GM19043 (cell line): ENCODE results near the gene TMEM121.

Experiments used
- ATAC-seq: cut with Tn5 transposase; IDR thresholded peaks from one replicate; pipeline ENCODE4 v1.9.1; 2021; ENCODE audit warnings: low read depth; ENCODE audit not compliant: unreplicated experiment

Gene TMEM121

DNA sequence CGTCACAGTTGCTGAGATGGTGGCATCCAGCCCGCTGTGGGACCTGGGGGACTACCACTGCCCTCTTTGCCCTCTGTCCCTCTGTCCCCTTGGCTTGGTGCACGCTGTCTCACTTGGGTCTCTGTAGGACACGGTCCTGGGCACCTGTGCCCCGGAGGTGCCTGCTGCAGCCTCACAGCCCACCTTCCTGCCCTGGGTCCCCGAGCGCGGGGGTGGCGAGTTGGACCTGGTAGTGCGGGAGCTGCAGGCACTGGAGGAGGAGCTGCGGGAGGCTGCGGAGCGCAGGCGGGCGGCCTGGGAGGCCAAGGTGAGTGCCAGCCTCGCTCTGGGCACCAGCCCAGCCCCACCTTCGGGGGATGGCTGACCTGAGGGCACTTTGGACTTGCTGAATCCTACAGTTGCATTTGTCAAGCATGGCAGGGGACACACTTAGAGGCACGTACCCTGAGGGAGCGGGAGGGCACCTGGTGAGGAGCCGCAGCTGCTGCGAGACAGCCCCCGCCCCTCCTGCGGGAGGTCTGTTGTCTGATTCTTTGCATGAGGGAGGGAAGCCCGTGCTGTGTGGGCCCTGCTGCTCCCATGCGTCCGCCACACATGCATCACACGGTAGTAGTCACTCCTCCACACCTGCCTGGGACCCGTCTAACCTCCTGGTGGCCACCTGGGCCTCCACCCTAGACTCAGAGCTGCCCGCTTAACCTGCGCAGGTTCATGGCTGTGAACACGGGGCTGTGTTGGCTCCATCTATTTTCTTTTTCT lies 28.5 kb upstream of the TMEM121 start:
- no peak for ATAC-seq

- no peak for ATAC-seq
These were observed 27.7 kb upstream of the TMEM121 start for GRCh38 chr14:105498430-105499255.

DNA sequence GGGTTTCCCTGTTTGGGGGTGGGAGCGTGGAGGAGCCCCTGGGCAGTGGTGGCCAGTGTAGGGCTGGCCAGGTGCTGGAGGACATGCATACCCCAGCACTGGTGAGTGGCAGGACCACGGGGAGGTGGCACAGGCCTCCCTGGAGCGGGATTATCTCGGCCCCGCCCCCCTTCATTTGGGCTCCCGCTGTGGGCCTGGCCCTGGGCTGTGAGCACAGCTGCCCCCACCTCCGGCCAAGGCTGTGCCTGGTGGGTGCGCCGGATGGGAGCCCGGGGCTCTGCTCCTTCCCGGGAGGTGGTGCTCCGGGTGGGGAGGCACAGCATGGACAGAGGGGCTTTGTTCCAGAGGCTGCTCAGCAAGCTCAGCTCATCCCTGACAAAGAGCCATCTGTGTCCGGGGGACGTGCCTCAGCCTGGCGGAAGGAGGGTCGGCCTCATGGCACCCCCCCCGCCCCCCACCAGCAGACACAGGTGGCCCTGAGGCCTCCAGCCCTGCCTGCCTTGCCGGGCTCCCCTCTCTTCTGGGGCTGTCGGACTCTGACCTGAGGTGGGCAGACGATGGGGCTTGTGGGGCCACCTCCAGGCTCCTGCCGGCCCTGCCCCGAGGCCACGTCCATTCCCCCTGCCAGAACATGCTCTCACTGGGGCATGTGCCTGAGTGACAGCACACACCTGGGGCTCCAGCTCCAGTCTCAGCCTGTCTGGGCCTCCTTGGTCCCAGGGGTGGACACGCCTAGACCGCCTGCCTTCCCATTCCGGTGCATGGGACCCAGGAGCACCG lies 26.9 kb upstream of the TMEM121 start:
- no peak for ATAC-seq

DNA sequence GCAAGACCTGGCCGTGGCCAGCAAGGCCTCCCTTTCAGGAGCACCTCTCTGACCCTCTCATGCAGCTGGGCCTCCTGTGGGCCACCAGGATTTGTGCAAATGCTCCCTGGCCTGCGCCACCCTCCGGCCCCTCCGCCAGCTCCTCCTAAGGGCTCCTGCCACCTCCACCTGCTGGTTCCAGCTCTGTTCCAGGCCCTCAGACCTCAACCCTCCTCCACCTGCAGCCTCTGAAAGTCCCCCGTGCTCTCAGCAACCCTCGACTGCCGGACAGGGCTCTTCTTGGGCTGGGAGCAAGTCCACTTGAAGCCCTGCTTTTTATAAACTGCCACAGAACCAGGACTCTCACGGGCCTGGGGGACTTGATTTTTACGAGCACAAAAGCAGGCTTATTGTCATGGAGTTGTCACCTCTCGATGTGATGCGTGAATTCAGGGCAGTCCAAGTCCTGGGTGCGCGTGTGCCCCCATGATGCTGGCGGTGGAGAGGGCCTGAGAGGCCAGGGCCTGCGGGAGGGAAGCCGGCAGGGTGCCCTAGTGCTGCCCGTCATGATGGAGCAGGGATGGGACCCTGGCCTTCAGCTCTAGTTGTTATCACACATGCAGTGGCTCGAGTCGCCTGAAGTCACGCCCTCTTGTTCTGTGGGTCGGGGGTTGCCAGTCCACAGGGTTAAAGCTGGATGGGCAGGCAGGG lies 26.2 kb upstream of the TMEM121 start:
- ATAC-seq, result no peak

DNA sequence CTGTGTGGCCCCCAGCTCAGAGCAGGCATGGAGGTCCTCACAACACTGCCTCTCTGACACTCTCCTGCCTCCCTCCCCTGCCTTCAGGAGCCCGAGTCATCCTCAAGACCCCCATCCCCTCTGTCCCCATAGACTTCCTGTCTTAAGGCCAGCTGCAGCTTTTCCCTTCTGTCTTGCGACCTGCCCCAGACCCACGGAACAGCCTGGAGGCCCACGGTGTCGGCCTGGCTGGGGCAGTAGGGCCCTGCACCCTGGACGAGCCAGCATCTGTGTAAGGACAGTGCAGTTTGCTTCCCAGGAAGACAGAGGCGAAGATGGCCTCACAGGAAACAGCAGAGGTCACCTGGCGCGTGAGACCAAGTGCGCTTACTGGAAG lies 25.7 kb upstream of the TMEM121 start:
- ATAC-seq, result no peak

DNA sequence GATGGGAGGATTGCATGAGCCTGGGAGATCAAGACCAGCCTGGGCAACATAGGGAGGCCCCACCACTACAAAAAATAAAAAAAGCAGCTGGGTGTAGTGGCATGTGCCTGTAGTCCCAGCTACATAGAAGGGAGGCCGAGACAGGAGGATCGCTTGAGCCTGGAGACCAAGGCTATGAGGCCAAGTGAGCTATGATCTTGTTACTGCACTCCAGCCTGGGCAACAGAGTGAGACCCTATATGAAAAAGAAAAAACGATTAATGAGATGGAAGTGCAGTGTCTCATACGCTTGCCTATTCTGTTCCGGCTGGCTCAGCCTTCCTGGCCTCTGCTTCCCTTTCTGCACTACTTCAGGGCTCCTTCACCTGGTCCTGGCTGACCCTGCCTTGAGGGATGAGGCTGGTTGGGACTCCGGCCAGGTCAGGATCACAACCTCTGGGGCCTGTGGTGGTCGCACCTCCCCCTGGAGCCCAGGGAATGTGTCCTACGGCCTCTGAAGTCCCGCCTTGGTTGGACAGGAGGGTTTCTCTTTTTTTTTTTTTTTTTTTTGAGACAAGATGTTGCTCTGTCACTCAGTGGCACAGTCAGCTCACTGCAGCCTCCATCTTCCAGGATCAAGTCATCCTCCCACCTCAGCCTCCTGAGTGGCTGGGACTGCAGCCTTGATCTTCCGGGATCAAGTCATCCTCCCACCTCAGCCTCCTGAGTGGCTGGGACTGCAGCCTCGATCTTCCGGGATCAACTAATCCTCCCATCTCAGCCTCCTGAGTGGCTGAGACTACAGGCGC lies 24.7 kb upstream of the TMEM121 start:
- ATAC-seq, result no peak

DNA sequence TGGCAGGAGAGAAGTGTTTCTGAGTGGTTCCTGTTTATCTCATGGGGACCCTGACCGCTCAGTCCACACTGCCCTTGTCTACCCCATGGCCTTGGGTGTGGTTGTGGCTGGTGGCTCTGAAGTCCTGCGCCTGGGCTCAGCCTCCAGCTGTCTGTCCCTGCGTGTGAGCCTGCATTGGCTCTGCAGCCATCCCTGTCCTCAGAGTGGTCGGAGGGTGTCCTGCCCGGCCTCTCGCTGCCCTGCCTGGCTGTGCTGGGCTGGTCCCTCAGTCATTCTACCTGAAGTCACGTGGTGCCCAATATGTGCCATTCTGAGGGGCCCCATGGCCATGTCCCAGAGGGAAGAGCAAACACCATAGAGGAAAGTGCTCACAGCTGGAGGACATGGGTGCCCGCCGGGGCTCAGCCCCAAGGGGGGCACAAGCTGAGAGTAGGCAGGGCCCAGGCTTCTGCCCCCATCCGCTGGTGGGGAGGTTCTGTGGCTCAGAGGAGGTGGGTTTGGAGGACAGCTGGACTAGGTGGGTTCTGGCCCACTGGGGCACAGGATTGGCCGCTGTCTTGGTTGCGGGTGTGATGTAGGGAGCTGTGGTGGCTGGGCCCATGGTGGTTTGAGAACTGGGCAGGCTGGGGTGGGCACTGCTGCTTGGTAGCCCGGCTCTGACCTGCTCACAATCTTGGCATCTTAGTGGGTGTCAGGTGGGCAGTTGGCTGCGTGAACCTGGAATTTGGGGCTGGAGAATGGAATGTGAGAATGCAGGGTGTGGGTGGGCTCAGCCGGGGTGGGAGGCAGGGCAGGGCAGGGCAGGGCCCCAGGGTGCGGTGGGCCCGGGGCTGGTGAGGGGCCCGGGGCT lies 23.7 kb upstream of the TMEM121 start:
- ATAC-seq, result no peak

- no peak for ATAC-seq
These were observed 23.1 kb upstream of the TMEM121 start for GRCh38 chr14:105503296-105503640.

DNA sequence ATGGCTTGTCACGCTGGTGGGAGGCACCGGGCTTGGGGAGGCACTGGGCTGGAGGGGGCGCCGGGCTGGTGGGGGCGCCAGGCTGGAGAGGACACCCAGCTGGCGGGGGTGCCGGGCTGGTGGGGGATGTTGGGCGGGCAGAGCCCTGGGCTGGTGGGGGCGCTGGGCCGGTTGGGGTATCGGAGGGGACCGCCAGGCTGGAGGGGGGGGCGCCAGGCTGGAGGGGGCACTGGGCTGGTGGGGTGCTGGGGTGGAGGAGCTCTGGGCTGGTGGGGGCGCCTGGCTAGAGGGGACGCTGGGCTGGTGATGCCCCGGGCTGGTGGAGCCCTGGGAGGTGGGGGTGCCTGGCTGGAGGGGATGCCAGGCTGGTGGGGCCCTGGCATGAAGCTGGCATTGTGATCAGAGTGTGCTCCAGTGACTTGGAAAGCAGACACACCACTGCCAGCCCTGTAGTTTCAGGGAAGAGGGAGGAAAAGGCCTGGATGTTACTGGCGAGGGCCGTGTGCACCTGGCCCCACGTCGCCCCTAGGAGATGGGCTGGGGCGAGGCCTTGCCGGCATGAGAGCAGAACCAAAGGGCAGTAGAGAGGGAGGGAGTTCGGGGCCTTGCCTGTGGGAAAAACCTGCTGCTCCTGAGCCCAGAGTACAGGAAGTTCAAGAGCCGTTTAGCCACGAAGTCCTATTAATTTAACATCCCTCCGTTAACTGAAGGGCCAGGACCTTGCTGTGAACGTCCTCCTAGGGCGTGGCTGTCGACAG lies 22.3 kb upstream of the TMEM121 start:
- no peak for ATAC-seq

GRCh38 chr14:105505101-105505500 lies 21.3 kb upstream of the TMEM121 start:
- no peak for ATAC-seq

DNA sequence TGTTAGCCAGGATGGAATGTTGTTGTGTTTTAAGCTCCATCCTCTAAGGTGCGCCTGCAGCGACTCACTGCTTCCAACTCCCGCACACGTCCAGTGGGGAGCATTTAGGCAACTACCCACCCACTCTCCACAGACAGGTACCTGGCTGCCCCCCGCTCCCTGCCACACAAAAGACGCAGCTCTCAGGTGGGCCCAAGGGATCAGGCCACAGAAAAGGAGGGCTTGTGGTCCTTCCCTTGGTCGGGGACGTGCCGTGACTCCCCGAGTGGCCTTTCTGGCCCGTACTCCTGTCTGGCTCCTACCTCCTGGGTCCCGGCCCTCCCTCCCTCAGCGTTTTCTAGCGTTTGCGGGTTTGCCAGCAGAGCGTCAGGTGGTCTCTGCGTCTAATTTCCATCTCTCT lies 19.1 kb upstream of the TMEM121 start:
- ATAC-seq, result no peak

GRCh38 chr14:105508069-105508468 lies 18.3 kb upstream of the TMEM121 start:
- ATAC-seq, result no peak

GRCh38 chr14:105508601-105509000 lies 17.8 kb upstream of the TMEM121 start:
- no peak for ATAC-seq

GRCh38 chr14:105517096-105517495 lies 9.3 kb upstream of the TMEM121 start:
- no peak for ATAC-seq

DNA sequence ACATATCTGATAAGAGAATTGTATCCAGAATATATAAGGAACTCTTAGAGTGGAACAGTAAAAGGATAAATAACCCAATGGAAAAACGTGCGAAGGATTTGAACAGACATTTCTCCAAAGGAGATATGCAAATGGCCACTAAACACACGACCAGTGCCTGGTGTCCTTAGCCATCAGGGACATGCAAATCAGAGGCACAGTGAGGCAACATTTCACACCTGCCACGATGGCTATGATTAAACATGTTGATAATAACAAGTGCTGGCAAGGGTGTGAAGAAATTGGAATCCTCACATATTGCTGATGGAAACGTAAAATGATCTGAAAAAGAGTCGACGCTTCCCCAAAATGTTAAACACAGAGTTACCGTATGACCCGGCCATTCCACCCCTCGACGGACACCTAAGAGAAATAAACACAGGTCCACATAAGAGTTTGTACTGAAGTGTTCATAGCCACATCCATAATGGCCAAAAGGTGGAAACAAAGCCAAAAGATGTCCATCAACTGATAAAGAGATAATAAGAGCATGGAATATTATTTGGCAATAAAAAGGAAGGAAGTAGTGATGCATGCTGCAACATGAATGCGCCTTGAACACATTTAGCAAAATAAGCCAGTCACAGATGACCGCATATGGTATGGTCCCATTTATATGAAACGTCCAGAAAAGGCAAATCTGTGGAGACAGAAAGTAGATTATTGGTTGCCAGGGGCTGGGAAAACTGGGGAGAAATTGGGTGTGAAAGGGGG lies 6.3 kb upstream of the TMEM121 start:
- ATAC-seq, result no peak

GRCh38 chr14:105525326-105525725 lies 1.1 kb upstream of the TMEM121 start:
- ATAC-seq, result no peak

GRCh38 chr14:105526776-105527380 lies 495 bp downstream of the TMEM121 start:
- ATAC-seq, result no peak
